IPS DF 19.7 (cell line): ENCODE data around the gene SLC25A44.
"Not testable (repeated sequence)": the region's sequence is repeated elsewhere in the genome, so short reads cannot be mapped to it uniquely, and the experiment has no call there.

Experiments used
- DNase-seq: peaks from one replicate; pipeline ENCODE4 v3.0.0-alpha.2; 2013; ENCODE audit warnings: low read depth, low spot score

Gene SLC25A44

GRCh38 chr1:156204686-156205085 is 10.8 kb downstream of the SLC25A44 start:
- no peak for DNase-seq

- no peak for DNase-seq
Observed at GRCh38 chr1:156211243-156211642, 17.3 kb downstream of the SLC25A44 start.

GRCh38 chr1:156212130-156212529 is 18.2 kb downstream of the SLC25A44 start:
- no peak for DNase-seq

- peak; percentile 87 for DNase-seq
Observed at GRCh38 chr1:156212833-156213643, 19.1 kb downstream of the SLC25A44 start, which contains the start of gene PMF1. Gene PMF1, plus strand, starts transcription at chr1:156213007. Its CDS starts 9 bp downstream, at chr1:156213016.

- DNase-seq: no peak
Observed at GRCh38 chr1:156213644-156213966, 19.7 kb downstream of the SLC25A44 start.

- no peak for DNase-seq
Observed at GRCh38 chr1:156214024-156214748, 20.3 kb downstream of the SLC25A44 start.

- not testable (repeated sequence) for DNase-seq
Observed at GRCh38 chr1:156216361-156217086, 22.6 kb downstream of the SLC25A44 start.

- no peak for DNase-seq
Observed at GRCh38 chr1:156217871-156218270, 24.0 kb downstream of the SLC25A44 start.

GRCh38 chr1:156220226-156220625 is 26.3 kb downstream of the SLC25A44 start:
- DNase-seq: no peak

- no peak for DNase-seq
Observed at GRCh38 chr1:156221986-156222692, 28.2 kb downstream of the SLC25A44 start.

- no peak for DNase-seq
Observed at GRCh38 chr1:156225677-156226014, 31.7 kb downstream of the SLC25A44 start.

- no peak for DNase-seq
Observed at GRCh38 chr1:156226116-156226538, 32.2 kb downstream of the SLC25A44 start.

GRCh38 chr1:156226782-156227181 is 32.9 kb downstream of the SLC25A44 start:
- DNase-seq: no peak

- DNase-seq: no peak
Observed at GRCh38 chr1:156228501-156228900, 34.6 kb downstream of the SLC25A44 start.

GRCh38 chr1:156229809-156230472 is 36.0 kb downstream of the SLC25A44 start:
- DNase-seq: no peak

- DNase-seq: no peak
Observed at GRCh38 chr1:156230473-156230837, 36.6 kb downstream of the SLC25A44 start.

GRCh38 chr1:156232201-156232894 is 38.4 kb downstream of the SLC25A44 start:
- no peak for DNase-seq

- no peak for DNase-seq
Observed at GRCh38 chr1:156233426-156234127, 39.7 kb downstream of the SLC25A44 start.

GRCh38 chr1:156236164-156236563 is 42.3 kb downstream of the SLC25A44 start:
- no peak for DNase-seq

GRCh38 chr1:156238248-156238647 is 44.3 kb downstream of the SLC25A44 start:
- DNase-seq: no peak
